Activated CD8-positive, alpha-beta memory T cell treated with anti-CD3 and anti-CD28 coated beads, Interleukin-2, amount 50 U/mL, for 24 hours (primary cell): ENCODE data around the gene MET.
"Not testable (repeated sequence)": the region's sequence is repeated elsewhere in the genome, so short reads cannot be mapped to it uniquely, and the experiment has no call there.

Source experiments
- DNase-seq: peaks from one replicate; pipeline ENCODE4 v3.0.0-alpha.2; 2020; ENCODE audit errors: extremely low read depth

Gene MET

GRCh38 chr7:116809636-116810266, 137.8 kb downstream of the MET start:
- DNase-seq = no peak

- no peak for DNase-seq
Measured at GRCh38 chr7:116810267-116811116, 138.5 kb downstream of the MET start.

- DNase-seq = no peak
Measured at GRCh38 chr7:116811768-116812167, 139.8 kb downstream of the MET start.

- DNase-seq = no peak
Measured at GRCh38 chr7:116812860-116813259, 140.9 kb downstream of the MET start.

GRCh38 chr7:116813371-116813770, 141.4 kb downstream of the MET start:
- not testable (repeated sequence) for DNase-seq

- no peak for DNase-seq
Measured at GRCh38 chr7:116815041-116815440, 143.0 kb downstream of the MET start.

- no peak for DNase-seq
Measured at GRCh38 chr7:116820149-116820548, 148.2 kb downstream of the MET start.

- not testable (repeated sequence) for DNase-seq
Measured at GRCh38 chr7:116821647-116822046, 149.7 kb downstream of the MET start.

GRCh38 chr7:116824449-116824848, 152.5 kb downstream of the MET start:
- DNase-seq = no peak

GRCh38 chr7:116828281-116828680, 156.3 kb downstream of the MET start:
- DNase-seq = no peak

- no peak for DNase-seq
Measured at GRCh38 chr7:116829041-116829440, 157.0 kb downstream of the MET start.

GRCh38 chr7:116829493-116829892, 157.5 kb downstream of the MET start:
- DNase-seq = no peak

GRCh38 chr7:116832692-116833091, 160.7 kb downstream of the MET start:
- DNase-seq = no peak

GRCh38 chr7:116834815-116835504, 163.0 kb downstream of the MET start:
- DNase-seq = no peak

GRCh38 chr7:116836048-116836447, 164.1 kb downstream of the MET start:
- no peak for DNase-seq

GRCh38 chr7:116836911-116837310, 164.9 kb downstream of the MET start:
- no peak for DNase-seq

GRCh38 chr7:116837586-116837985, 165.6 kb downstream of the MET start:
- no peak for DNase-seq

GRCh38 chr7:116840256-116840655, 168.3 kb downstream of the MET start:
- no peak for DNase-seq

GRCh38 chr7:116842371-116842770, 170.4 kb downstream of the MET start:
- DNase-seq = no peak

GRCh38 chr7:116843378-116843777, 171.4 kb downstream of the MET start:
- DNase-seq = no peak
